Measurements from ENCODE around the gene ZNF263. TPM values are rescaled to one million over a fixed set of nuclear protein-coding genes. Genes with fewer than 3 reads are reported as not detected.
A peak's percentile ranks its signal among the peaks of the same experiment; 100 is the strongest.

Gene ZNF263
- total and polyA plus RNA-seq, 9 of the 15 experiments (the other 6 are each of a cell fraction or from before 2014, with no cell fraction given), result 4.6 to 48.3 (median 31.8) TPM

DNA sequence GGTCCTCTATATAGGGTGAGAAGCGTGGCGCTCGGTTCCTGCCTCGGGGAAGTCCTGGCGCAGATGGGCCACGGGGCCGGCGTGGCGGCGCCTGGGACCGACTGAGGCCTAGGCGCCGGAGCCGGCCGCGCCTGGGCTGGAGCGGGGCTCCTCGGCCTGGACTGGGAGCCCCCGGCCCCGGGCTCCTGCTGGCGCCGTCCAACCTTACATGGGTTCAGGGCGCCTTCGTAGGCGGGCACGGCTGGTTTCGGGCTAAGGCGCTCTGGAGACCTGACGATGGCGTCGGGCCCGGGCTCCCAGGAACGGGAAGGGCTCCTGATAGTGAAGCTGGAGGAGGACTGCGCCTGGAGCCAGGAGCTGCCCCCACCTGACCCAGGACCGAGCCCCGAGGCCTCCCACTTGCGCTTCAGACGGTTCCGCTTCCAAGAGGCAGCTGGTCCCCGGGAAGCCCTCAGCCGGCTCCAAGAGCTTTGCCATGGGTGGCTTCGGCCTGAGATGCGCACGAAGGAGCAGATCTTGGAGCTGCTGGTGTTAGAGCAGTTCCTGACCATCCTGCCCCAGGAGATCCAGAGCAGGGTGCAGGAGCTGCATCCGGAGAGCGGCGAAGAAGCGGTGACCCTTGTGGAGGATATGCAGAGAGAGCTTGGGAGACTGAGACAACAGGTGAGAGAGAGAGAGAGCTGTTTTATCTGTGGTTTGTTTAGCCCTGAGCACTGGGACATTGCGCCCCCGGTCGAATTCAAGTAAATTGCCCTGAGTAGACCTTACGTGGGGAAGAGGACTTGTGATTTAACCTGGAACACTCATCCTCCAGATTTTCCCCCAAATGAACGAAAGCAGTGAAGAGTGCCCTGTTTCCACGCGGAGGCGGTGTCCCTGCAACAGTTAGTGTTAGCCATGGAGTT lies 504 bp downstream of the ZNF263 start (continued):
- TF ChIP-seq, protein P1, sequence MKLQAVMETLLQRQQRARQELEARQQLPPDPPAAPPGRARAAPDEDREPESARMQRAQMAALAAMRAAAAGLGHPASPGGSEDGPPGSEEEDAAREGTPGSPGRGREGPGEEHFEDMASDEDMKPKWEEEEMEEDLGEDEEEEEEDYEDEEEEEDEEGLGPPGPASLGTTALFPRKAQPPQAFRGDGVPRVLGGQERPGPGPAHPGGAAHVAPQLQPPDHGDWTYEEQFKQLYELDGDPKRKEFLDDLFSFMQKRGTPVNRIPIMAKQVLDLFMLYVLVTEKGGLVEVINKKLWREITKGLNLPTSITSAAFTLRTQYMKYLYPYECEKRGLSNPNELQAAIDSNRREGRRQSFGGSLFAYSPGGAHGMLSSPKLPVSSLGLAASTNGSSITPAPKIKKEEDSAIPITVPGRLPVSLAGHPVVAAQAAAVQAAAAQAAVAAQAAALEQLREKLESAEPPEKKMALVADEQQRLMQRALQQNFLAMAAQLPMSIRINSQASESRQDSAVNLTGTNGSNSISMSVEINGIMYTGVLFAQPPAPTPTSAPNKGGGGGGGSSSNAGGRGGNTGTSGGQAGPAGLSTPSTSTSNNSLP (IDR thresholded peaks at IDR 0.05; ENCODE audit: borderline replicate concordance, low read depth, low read length), result no peak
- TF ChIP-seq CXXC5 (CRISPR knock-in tag; IDR thresholded peaks at IDR 0.05), result no peak
- TF ChIP-seq, protein P2, sequence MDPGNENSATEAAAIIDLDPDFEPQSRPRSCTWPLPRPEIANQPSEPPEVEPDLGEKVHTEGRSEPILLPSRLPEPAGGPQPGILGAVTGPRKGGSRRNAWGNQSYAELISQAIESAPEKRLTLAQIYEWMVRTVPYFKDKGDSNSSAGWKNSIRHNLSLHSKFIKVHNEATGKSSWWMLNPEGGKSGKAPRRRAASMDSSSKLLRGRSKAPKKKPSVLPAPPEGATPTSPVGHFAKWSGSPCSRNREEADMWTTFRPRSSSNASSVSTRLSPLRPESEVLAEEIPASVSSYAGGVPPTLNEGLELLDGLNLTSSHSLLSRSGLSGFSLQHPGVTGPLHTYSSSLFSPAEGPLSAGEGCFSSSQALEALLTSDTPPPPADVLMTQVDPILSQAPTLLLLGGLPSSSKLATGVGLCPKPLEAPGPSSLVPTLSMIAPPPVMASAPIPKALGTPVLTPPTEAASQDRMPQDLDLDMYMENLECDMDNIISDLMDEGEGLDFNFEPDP (CRISPR knock-in tag; IDR thresholded peaks at IDR 0.05), result no peak
- no peak for TF ChIP-seq RBM39 (optimal IDR thresholded peaks at IDR 0.05; ENCODE audit: low read depth, low read length)
- TF ChIP-seq ATF1 (CRISPR knock-in tag; IDR thresholded peaks at IDR 0.05), result no peak
- peak; percentile 5 for TF ChIP-seq ATF1 (tag; IDR thresholded peaks at IDR 0.05)
- TF ChIP-seq ZEB2 (IDR thresholded peaks at IDR 0.05), result no peak
- no peak for TF ChIP-seq CHD4 (IDR thresholded peaks at IDR 0.05; ENCODE audit: insufficient read depth, insufficient replicate concordance, low read depth, low read length, poor library complexity, severe bottlenecking)
- TF ChIP-seq PHF20 (IDR thresholded peaks at IDR 0.05; ENCODE audit: partially characterized antibody), result no peak
- TF ChIP-seq, protein P3, sequence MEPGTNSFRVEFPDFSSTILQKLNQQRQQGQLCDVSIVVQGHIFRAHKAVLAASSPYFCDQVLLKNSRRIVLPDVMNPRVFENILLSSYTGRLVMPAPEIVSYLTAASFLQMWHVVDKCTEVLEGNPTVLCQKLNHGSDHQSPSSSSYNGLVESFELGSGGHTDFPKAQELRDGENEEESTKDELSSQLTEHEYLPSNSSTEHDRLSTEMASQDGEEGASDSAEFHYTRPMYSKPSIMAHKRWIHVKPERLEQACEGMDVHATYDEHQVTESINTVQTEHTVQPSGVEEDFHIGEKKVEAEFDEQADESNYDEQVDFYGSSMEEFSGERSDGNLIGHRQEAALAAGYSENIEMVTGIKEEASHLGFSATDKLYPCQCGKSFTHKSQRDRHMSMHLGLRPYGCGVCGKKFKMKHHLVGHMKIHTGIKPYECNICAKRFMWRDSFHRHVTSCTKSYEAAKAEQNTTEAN (CRISPR knock-in tag; IDR thresholded peaks at IDR 0.05), result no peak
- no peak for TF ChIP-seq SRSF7 (optimal IDR thresholded peaks at IDR 0.05; ENCODE audit: low read depth, low read length)
- no peak for TF ChIP-seq EP400 (IDR thresholded peaks at IDR 0.05)
- TF ChIP-seq TRIM28 (IDR thresholded peaks at IDR 0.05), result 0 out of 2 replicates have a peak, but pooled peaks have one; percentile 1
- TF ChIP-seq TGIF2 (CRISPR knock-in tag; IDR thresholded peaks at IDR 0.05), result no peak
- no peak for TF ChIP-seq ZNF12 (CRISPR knock-in tag; IDR thresholded peaks at IDR 0.05)
- 0 out of 2 replicates have a peak, but pooled peaks have one; percentile 30 for TF ChIP-seq RB1 (IDR thresholded peaks at IDR 0.05; ENCODE audit: low read depth)
- TF ChIP-seq TCF3 (CRISPR knock-in tag; IDR thresholded peaks at IDR 0.05), result no peak
- no peak for TF ChIP-seq EP300 (IDR thresholded peaks at IDR 0.05; ENCODE audit: low read length)
- TF ChIP-seq DDX20 (tag; IDR thresholded peaks at IDR 0.05; ENCODE audit: low read depth), result no peak
- TF ChIP-seq, protein P4, sequence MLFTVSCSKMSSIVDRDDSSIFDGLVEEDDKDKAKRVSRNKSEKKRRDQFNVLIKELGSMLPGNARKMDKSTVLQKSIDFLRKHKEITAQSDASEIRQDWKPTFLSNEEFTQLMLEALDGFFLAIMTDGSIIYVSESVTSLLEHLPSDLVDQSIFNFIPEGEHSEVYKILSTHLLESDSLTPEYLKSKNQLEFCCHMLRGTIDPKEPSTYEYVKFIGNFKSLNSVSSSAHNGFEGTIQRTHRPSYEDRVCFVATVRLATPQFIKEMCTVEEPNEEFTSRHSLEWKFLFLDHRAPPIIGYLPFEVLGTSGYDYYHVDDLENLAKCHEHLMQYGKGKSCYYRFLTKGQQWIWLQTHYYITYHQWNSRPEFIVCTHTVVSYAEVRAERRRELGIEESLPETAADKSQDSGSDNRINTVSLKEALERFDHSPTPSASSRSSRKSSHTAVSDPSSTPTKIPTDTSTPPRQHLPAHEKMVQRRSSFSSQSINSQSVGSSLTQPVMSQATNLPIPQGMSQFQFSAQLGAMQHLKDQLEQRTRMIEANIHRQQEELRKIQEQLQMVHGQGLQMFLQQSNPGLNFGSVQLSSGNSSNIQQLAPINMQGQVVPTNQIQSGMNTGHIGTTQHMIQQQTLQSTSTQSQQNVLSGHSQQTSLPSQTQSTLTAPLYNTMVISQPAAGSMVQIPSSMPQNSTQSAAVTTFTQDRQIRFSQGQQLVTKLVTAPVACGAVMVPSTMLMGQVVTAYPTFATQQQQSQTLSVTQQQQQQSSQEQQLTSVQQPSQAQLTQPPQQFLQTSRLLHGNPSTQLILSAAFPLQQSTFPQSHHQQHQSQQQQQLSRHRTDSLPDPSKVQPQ (CRISPR knock-in tag; IDR thresholded peaks at IDR 0.05; ENCODE audit: borderline replicate concordance), result no peak
- no peak for TF ChIP-seq KLF13 (tag; IDR thresholded peaks at IDR 0.05; ENCODE audit: borderline replicate concordance, low read depth)
